GM08714 (cell line): ENCODE data around the gene HLA-DOA.

Experiments
- H3K4me3 ChIP-seq: fragments of 200-500 bp; sonication (Bioruptor generic); 2 replicates; pipeline ENCODE4 v1.5.1; 2014; ENCODE audit warnings: mild to moderate bottlenecking, low read length, inconsistent platforms
- ZNF274 ChIP-seq: IDR thresholded peaks from 2 replicates; pipeline ENCODE4 v1.6.1; 2012; ENCODE audit warnings: mild to moderate bottlenecking, low read depth, low read length

The HLA-DOA gene

GRCh38 chr6:33008944-33009861 lies at the start of gene HLA-DOA:
TSS of gene HLA-DOA (minus strand) at chr6:33009591.
- TF ChIP-seq ZNF274, result no peak
- H3K4me3 ChIP-seq, result peak within 1 kb of the TSS; percentile 74

GRCh38 chr6:33057222-33058150 lies 48.1 kb upstream of the HLA-DOA start:
- no peak overlapping the region for H3K4me3 ChIP-seq
- TF ChIP-seq ZNF274, result no peak

- TF ChIP-seq ZNF274, result no peak
- H3K4me3 ChIP-seq, result no peak overlapping the region
Measured at GRCh38 chr6:33053230-33053629, 43.8 kb upstream of the HLA-DOA start.

DNA sequence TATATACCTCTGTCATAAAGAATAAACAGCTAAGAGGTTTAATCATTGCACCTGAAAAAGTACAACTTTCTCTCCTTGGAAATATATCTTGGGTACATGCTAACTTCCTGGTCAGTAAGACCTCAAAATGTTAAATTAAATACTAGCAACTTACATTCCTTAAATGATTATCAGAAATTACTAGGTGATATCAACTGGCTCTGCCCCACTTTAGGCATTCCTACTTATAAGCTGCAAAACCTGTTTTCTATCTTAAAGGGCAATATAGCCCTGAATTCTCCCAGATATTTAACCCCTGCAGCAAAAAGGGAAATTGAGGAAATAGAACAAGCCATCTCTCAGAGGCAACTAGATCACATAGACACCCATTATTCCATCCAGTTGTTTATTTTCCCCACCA lies 43.2 kb upstream of the HLA-DOA start:
- H3K4me3 ChIP-seq, result no peak overlapping the region
- TF ChIP-seq ZNF274, result no peak

GRCh38 chr6:33050014-33050810 lies 40.8 kb upstream of the HLA-DOA start:
- H3K4me3 ChIP-seq, result no peak overlapping the region
- TF ChIP-seq ZNF274, result no peak

DNA sequence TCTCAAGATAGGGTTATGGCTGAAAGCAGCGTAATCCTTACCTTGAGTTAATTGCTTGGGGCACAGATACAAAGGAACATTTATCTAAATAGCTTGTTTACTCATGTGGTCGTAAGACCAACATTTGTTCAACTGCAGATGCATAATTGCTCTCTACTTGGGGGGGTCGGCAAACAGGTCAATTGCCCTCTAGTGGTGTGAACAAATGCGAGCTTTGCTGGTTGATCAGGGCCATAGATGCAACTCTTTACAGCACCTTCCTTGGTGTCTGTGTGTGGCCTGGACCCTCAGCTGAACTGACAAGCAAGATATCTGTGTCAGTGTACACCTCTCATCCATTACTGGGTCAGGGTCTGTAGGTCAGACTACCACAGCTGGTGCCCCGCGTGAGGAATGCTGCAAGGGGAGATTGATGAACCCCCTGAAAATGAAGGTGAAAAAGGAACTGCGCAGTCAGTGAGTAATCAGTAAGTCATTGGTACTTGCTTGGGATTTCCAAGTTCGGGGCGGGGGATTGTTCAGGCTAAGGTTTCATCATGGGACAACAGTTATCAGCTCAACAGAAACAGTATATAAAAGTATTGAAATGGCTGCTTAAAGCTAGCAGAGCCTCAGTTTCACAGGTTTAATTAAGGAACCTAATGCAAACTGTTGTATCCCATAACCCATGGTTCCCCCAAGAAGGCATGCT lies 40.1 kb upstream of the HLA-DOA start:
- no peak for TF ChIP-seq ZNF274
- no peak overlapping the region for H3K4me3 ChIP-seq

- no peak for TF ChIP-seq ZNF274
Measured at GRCh38 chr6:33040157-33040556, 30.8 kb upstream of the HLA-DOA start.

DNA sequence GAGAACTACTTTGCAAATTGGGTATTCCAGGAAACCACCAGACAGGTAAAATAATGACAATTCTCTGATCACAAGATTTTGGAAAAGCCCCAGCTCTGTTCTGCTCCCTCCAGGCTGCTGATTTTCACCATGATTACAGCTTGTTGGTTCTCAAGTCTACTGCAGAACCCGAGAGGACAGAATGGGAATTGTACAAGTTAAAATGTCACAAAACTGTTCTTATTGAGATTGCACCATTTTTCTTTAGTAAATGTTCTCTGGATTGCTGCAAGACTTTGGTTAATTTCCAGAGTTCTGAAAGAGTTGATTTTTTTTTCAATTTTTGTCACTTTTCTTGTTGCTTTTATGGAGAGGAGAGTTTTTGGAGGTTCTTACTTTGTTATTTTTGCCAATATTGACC lies 27.1 kb upstream of the HLA-DOA start:
- TF ChIP-seq ZNF274, result no peak
- no peak overlapping the region for H3K4me3 ChIP-seq

More at GRCh38 chr6:33040157-33040556, 30.8 kb upstream of the HLA-DOA start:
- H3K4me3 ChIP-seq, result no peak overlapping the region

DNA sequence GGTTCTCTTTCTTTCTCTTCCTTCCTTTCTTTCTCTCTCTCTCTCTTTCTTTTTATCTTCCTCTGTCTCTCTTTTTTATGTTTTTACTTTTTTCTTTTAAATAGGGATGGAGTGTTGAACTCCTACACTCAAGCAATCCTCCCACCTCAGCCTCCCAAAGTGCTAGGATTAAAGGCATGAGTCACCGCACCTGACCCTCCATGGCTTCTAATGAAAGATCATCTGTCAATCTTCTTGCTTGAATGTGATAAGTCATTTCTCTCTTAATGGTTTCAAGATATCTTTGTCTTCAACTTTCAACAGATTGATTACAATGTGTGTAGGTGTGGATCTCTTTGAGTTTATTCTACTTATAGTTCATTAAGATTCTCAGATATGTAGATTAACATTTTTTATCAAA lies 25.2 kb upstream of the HLA-DOA start:
- H3K4me3 ChIP-seq, result no peak overlapping the region
- no peak for TF ChIP-seq ZNF274

GRCh38 chr6:33030245-33030644 lies 20.9 kb upstream of the HLA-DOA start:
- peak overlapping the region; percentile 32; the same call in 1 of the 2 replicates for H3K4me3 ChIP-seq

GRCh38 chr6:33029328-33030184 lies 20.2 kb upstream of the HLA-DOA start:
- TF ChIP-seq ZNF274, result no peak
- H3K4me3 ChIP-seq, result peak overlapping the region; percentile 32; the same call in 1 of the 2 replicates

More at GRCh38 chr6:33030245-33030644, 20.9 kb upstream of the HLA-DOA start:
- no peak for TF ChIP-seq ZNF274

DNA sequence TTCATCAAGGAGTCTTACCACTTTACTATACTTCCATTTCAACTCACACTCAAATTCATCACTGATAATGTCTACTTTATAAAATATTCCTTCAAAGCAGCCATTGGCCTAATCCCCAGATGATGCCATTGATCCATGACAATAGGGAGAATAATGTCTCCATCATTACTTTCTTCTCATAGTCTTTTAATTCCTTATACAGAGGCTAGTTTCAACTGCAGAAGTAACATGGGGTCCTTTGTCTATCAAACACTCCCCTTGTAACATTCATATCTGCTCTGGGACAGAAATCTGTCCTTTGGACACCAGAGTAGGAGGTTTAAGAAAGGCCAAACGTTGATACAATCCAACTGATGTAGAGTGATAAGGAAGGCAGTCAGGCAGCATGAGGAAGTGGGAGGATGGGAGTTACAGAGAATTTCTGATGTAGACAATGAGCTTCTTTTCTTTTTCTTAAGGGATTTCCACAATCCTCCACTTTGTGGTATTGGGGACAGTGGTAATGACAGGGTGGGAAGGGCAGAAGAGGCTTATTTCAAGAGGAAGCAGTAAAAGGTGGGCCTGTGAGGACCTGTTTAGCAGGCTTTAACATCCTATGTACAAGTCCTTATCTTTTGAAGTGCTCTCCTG lies 18.9 kb upstream of the HLA-DOA start:
- no peak overlapping the region for H3K4me3 ChIP-seq
- TF ChIP-seq ZNF274, result no peak
